HUES48 (cell line): ENCODE results near the gene CERCAM.
A peak's percentile ranks its signal among the peaks of the same experiment; 100 is the strongest.
"Not testable (repeated sequence)": the region's sequence is repeated elsewhere in the genome, so short reads cannot be mapped to it uniquely, and the experiment has no call there.

Experiments used
- H3K27ac ChIP-seq: one replicate; pipeline ENCODE4 v1.7.0; 2013; ENCODE audit warnings: low read depth, low read length, inconsistent platforms
- H3K27me3 ChIP-seq: 2 replicates; pipeline ENCODE4 v1.6.1; 2013; ENCODE audit warnings: mild to moderate bottlenecking, low read length; ENCODE audit not compliant: control insufficient read depth, insufficient read depth
- H3K36me3 ChIP-seq: 2 replicates; pipeline ENCODE4 v1.6.1; 2013; ENCODE audit warnings: low read length; ENCODE audit not compliant: control insufficient read depth, insufficient read depth
- H3K4me1 ChIP-seq: 2 replicates; pipeline ENCODE4 v1.6.1; 2013; ENCODE audit warnings: mild to moderate bottlenecking, low read length; ENCODE audit not compliant: control insufficient read depth, insufficient read depth
- H3K4me3 ChIP-seq: 2 replicates; pipeline ENCODE4 v1.5.1; 2013; ENCODE audit warnings: mild to moderate bottlenecking, low read depth, low read length
- H3K9ac ChIP-seq: 2 replicates; pipeline ENCODE4 v1.6.1; 2013; ENCODE audit warnings: mild to moderate bottlenecking, low read depth, low read length, moderate library complexity
- H3K9me3 ChIP-seq: 2 replicates; pipeline ENCODE4 v1.6.1; 2013; ENCODE audit warnings: low read length; ENCODE audit not compliant: control insufficient read depth, insufficient read depth

CERCAM gene

GRCh38 chr9:128439273-128439672 is 18.6 kb downstream of the CERCAM start:
- Histone ChIP-seq H3K27ac (no peak overlapping the region), H3K4me3 (no peak overlapping the region), H3K27me3 (no peaks in the 10 kb centered on the region; the same call in 1 of the 2 replicates), H3K4me1 (no peaks in the 10 kb centered on the region), H3K36me3 (no peaks in the 10 kb centered on the region), H3K9ac (no peak overlapping the region), H3K9me3 (no peaks in the 10 kb centered on the region)

DNA sequence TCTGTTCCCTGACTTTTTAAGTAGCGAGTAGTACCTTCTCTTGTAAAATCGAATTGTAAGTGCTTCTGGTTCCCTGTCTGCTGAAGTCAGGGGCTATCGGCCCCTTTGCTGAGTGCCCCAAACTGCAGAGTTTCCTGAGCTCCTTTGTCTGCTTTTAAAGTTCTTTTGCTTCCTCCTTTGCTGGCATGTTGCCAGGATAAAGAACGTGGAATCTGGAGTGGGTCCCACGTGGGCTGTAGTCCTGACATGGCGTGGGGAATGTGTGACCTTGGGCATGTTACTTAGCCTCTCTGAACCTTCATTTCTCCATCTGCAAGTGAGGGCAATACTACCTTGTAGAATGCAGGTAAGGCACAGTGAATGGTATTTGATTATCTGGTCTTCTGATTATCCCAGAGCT is 21.5 kb downstream of the CERCAM start:
- peaks cover 13% of the 10 kb centered on the region; the same call in 1 of the 2 replicates for H3K27me3 ChIP-seq
- no peak overlapping the region for H3K4me3 ChIP-seq
- no peaks in the 10 kb centered on the region for H3K9me3 ChIP-seq
- H3K36me3 ChIP-seq: no peaks in the 10 kb centered on the region
- H3K9ac ChIP-seq: no peak overlapping the region
- no peak overlapping the region for H3K27ac ChIP-seq
- no peaks in the 10 kb centered on the region for H3K4me1 ChIP-seq

DNA sequence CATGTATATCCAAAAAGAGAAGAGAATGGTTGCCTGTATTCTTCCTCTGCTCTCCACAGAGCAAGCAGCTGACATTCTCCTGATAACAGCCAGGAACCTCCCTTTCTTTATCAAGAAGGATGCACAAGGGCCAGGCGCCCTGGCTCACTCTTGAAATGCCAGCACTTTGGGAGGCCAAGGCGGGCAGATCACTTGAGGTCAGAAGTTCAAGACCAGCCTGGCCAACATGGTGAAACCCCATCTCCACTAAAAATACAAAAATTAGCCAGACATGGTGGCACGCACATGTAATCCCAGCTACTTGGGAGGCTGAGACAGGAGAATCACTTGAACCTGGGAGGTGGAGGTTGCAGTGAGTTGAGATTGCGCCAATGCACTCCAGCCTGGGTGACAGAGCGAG is 25.8 kb downstream of the CERCAM start:
- H3K9ac ChIP-seq, H3K9me3 ChIP-seq, H3K4me3 ChIP-seq, H3K4me1 ChIP-seq, H3K27ac ChIP-seq, H3K36me3 ChIP-seq: not testable (repeated sequence)
- peaks cover 13% of the 10 kb centered on the region; the same call in 1 of the 2 replicates for H3K27me3 ChIP-seq

DNA sequence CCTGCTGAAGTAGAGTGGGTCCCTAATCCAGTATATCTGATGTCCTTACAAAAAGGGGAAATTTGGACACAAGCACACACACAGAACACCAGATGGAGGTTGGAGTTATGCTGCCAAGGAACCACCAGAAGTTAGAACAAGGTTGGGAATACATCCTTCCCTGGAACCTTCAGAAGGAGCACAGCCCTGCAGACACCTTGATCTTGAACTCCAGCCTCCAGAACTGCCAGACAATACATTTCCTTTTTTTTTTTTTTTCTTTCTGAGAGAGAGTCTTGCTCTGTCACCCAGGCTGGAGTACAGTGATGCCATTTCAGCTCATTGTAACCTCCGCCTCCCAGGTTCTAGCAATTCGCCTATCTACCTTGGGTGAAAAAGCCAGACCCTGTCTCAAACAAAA is 28.1 kb downstream of the CERCAM start:
- Histone ChIP-seq H3K4me1 (no peaks in the 10 kb centered on the region), H3K27ac (no peak overlapping the region), H3K27me3 (peaks cover 24% of the 10 kb centered on the region; the same call in 1 of the 2 replicates), H3K9ac (no peak overlapping the region), H3K9me3 (no peaks in the 10 kb centered on the region), H3K4me3 (no peak overlapping the region), H3K36me3 (no peaks in the 10 kb centered on the region)

GRCh38 chr9:128454991-128455390 is 34.3 kb downstream of the CERCAM start:
- Histone ChIP-seq H3K9ac (no peak overlapping the region), H3K4me1 (peaks cover 8% of the 10 kb centered on the region; the same call in 1 of the 2 replicates), H3K4me3 (no peak overlapping the region), H3K36me3 (peaks cover under 1% of the 10 kb centered on the region; the same call in 1 of the 2 replicates), H3K27me3 (peaks cover 61% of the 10 kb centered on the region), H3K27ac (no peak overlapping the region), H3K9me3 (no peaks in the 10 kb centered on the region)

- Histone ChIP-seq H3K27ac (peak within 1 kb of the TSS; percentile 66), H3K9ac (no peak within 1 kb of the TSS), H3K9me3 (no peaks in the 10 kb centered on the region), H3K27me3 (peaks cover 71% of the 10 kb centered on the region), H3K4me1 (peaks cover 8% of the 10 kb centered on the region; the same call in 1 of the 2 replicates), H3K36me3 (peaks cover 8% of the 10 kb centered on the region; the same call in 1 of the 2 replicates), H3K4me3 (peak within 1 kb of the TSS; percentile 82)
Observed at GRCh38 chr9:128455849-128456612, 35.4 kb downstream of the CERCAM start, which contains the start of gene ODF2. ODF2 (plus strand) TSS chr9:128456006; CDS start chr9:128456092, 86 bp downstream.

DNA sequence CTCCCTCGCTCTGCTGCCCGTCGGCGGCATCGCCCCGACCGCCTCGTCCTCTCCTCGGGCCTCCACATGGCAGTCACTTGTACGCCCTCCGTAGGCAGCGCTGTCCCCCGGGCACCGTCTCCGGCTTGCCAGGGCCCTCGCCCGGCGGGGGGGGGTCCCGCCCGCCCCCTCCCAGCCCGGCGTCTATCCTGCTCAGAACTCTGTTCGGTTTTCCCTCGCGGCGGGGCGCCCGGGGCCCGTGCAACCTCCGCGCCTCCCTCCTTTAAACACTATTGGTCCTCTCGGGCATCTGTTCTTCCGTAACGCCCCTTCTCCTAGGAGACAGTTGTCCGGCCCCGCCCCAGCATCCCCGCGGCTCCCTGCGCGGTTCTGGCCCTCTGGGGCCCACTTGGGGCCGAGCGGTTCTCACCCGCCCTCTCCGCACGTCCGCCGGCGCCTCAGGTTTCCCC is 36.0 kb downstream of the CERCAM start:
- no peak overlapping the region for H3K27ac ChIP-seq
- H3K27me3 ChIP-seq: peaks cover 74% of the 10 kb centered on the region
- no peak overlapping the region for H3K9ac ChIP-seq
- peak overlapping the region; percentile 82 for H3K4me3 ChIP-seq
- peaks cover 8% of the 10 kb centered on the region; the same call in 1 of the 2 replicates for H3K36me3 ChIP-seq
- H3K9me3 ChIP-seq: no peaks in the 10 kb centered on the region
- H3K4me1 ChIP-seq: peaks cover 8% of the 10 kb centered on the region; the same call in 1 of the 2 replicates

DNA sequence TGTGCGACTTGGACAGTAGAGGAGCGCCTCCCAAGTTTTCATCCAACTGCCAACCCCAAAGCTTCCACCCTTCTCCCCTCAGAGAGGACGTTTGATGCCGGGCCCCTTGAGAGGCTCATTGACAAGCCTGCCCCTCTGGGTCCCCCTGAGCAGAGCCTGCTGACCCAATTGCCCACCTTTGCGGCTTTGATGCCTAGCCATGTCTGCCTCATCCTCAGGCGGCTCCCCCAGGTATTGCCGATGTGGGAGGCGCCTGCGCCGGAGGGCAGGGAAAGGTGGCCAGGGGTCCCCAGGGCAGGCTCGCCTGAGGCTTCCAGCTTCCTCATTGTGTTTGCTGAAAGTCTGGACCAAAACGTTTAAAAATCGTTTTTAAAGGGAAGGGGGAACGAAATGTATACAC is 36.5 kb downstream of the CERCAM start:
- Histone ChIP-seq H3K9ac (no peak overlapping the region), H3K27me3 (peaks cover 70% of the 10 kb centered on the region), H3K4me3 (peak overlapping the region; percentile 82), H3K4me1 (peaks cover 8% of the 10 kb centered on the region; the same call in 1 of the 2 replicates), H3K27ac (peak overlapping the region; percentile 28), H3K36me3 (peaks cover 8% of the 10 kb centered on the region; the same call in 1 of the 2 replicates), H3K9me3 (no peaks in the 10 kb centered on the region)

DNA sequence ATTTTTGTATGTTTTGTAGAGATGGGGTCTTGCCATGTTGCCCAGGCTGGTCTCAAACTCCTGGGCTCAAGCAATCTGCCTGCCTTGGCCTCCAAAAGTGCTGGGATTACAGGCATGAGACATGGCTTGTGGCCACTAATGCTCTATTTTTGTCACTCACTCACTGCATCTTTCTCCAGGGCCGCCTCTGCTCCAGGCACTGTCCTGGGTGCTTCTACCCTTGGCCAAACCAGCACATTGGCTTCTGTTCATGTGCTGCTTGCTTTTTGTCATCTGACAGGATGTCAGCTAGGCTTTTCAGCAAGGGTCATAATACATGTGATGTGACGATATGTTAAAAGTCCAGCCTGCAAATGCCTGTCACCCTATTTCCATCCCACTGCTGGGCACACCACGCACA is 38.4 kb downstream of the CERCAM start:
- Histone ChIP-seq H3K27ac (no peak overlapping the region), H3K9me3 (no peaks in the 10 kb centered on the region), H3K4me1 (peaks cover 8% of the 10 kb centered on the region; the same call in 1 of the 2 replicates), H3K9ac (no peak overlapping the region), H3K4me3 (no peak overlapping the region), H3K27me3 (peaks cover 62% of the 10 kb centered on the region), H3K36me3 (peaks cover 12% of the 10 kb centered on the region; the same call in 1 of the 2 replicates)

- Histone ChIP-seq H3K36me3 (peaks cover 7% of the 10 kb centered on the region; the same call in 1 of the 2 replicates), H3K9me3 (no peaks in the 10 kb centered on the region), H3K4me1 (no peaks in the 10 kb centered on the region), H3K4me3 (no peak overlapping the region), H3K27me3 (no peaks in the 10 kb centered on the region), H3K9ac (no peak overlapping the region), H3K27ac (no peak overlapping the region)
Observed at GRCh38 chr9:128469070-128469469, 48.4 kb downstream of the CERCAM start.

GRCh38 chr9:128470560-128470959 is 49.9 kb downstream of the CERCAM start:
- H3K4me1 ChIP-seq: no peaks in the 10 kb centered on the region
- H3K4me3 ChIP-seq: no peak overlapping the region
- H3K9ac ChIP-seq: no peak overlapping the region
- H3K36me3 ChIP-seq: 0 out of 2 replicates have a peak, but pooled peaks cover 7% of the 10 kb centered on the region
- H3K27ac ChIP-seq: no peak overlapping the region
- no peaks in the 10 kb centered on the region for H3K9me3 ChIP-seq
- no peaks in the 10 kb centered on the region for H3K27me3 ChIP-seq
